Psoas muscle (tissue), 8 donors: ENCODE data around the gene STRBP. TPM values are rescaled to one million over a fixed set of nuclear protein-coding genes. Genes with fewer than 3 reads are reported as not detected.

Source experiments
- ATAC-seq, 4 donors: fragments of 200-7000 bp; cut with Tn5 transposase; one replicate each; pipeline ENCODE4 v1.9.1; 2020; ENCODE audit warnings: moderate library complexity in 3 of 4, mild to moderate bottlenecking in 2 of 4
- DNase-seq, 2 donors: peaks; one replicate each; pipeline ENCODE4 v3.0.0-alpha.2; 2020
- H3K27ac ChIP-seq: fragments of 200-600 bp; one replicate; pipeline ENCODE4 v1.8.0; 2022
- H3K27me3 ChIP-seq, 3 donors: fragments of 200-600 bp in 1 of 3; one replicate each; pipeline versions ENCODE4 v1.6.1 to v1.8.0; 2013 to 2022; ENCODE audit warnings: low read length in 2 of 3, mild to moderate bottlenecking in 2 of 3, moderate library complexity in 1 of 3; ENCODE audit not compliant: insufficient read depth in 3 of 3
- H3K36me3 ChIP-seq, 2 donors: fragments of 200-600 bp in 1 of 2; one replicate each; pipeline versions ENCODE4 v1.6.1 to v1.8.0; 2013 to 2022; ENCODE audit warnings: low read depth in 1 of 2, mild to moderate bottlenecking in 1 of 2, moderate library complexity in 1 of 2; ENCODE audit not compliant: insufficient read depth in 1 of 2
- H3K4me1 ChIP-seq: fragments of 200-600 bp; one replicate; pipeline ENCODE4 v1.8.0; 2022
- H3K4me3 ChIP-seq: fragments of 200-600 bp; one replicate; pipeline ENCODE4 v1.8.0; 2022; ENCODE audit warnings: mild to moderate bottlenecking
- H3K9me3 ChIP-seq: fragments of 200-600 bp; one replicate; pipeline ENCODE4 v1.8.0; 2022
- CTCF ChIP-seq: fragments of 200-600 bp; IDR thresholded peaks from one replicate; pipeline ENCODE4 v1.8.0; 2022; ENCODE audit warnings: antibody characterized with exemption
- WGBS, 3 donors: extraction: QIAGEN DNeasy Blood & Tissue Kit; methylation state at CpG; one replicate each; pipeline versions ENCODE4 v1.1.6 to v1.1.7; 2013; 5-methylcytosine and 5-hydroxymethylcytosine counted together
- intact Hi-C, 2 donors: fragments of 100-400 bp; cut with DNase I; formaldehyde crosslinking; loops; one replicate each; pipeline versions ENCODE4 v1.11.0 to v1.14.2; 2022
- polyA plus RNA-seq, 3 donors: library from polyadenylated mRNA; stranded (reverse); fragments of 200-250 nt; gene quantifications; one replicate each; pipeline ENCODE4 v1.2.3, GENCODE V29; 2013
- total RNA-seq, 4 donors: library from RNA; stranded (reverse); fragmentation: NEBNext Ultra II Directional in 2 of 4; extraction: Animal tissue kit (Norgen Biotek cat#: 25700) in 2 of 4; gene quantifications; one replicate each; pipeline versions ENCODE4 v1.2.1 to v1.2.4, GENCODE V29; 2021 to 2023
- donor health status: healthy with polysubstance abuse.
- donor health status: DM: no; HTN: no; CAD: no; lungs with moderate emphysema.
- donor health status: Bipolar disorder and iron deficiency.
- donor health status: healthy.
- donor health status: DM: yes; HTN: yes; CAD: no.
- donor health status: DM: no; HTN: no; CAD: no.
- donor health status: DM: no; HTN: no; CAD: no.
- donor health status: DM: yes; HTN: yes; CAD: no.

Gene STRBP
- total and polyA plus RNA-seq, 7 donors, result 3.8 to 8.5 (median 6.2) TPM

GRCh38 chr9:123115146-123115913 is 153.1 kb downstream of the STRBP start:
- DNase-seq, result no peak
- intact Hi-C loops, result no loop called here

GRCh38 chr9:123113185-123113584 is 155.2 kb downstream of the STRBP start:
- Histone ChIP-seq H3K27me3 (no peaks in the 10 kb centered on the region), H3K27ac (no peak overlapping the region), H3K36me3 (peaks cover 0 to 14% of the 10 kb centered on the region in 2 donors), H3K4me3 (no peak overlapping the region), H3K4me1 (peaks cover 12% of the 10 kb centered on the region), H3K9me3 (no peaks in the 10 kb centered on the region)
- 81 to 90% (median 86%) methylated on average over 7 of the region's 7 CpGs for WGBS, 3 donors
- DNase-seq (no peak), ATAC-seq (no peak)
- TF ChIP-seq CTCF, result no peak
- intact Hi-C loops, result no loop called here

More at GRCh38 chr9:123115146-123115913, 153.1 kb downstream of the STRBP start:
- ATAC-seq, result no peak
- H3K9me3 ChIP-seq, result no peaks in the 10 kb centered on the region
- H3K36me3 ChIP-seq, result no peaks in the 10 kb centered on the region
- TF ChIP-seq CTCF, result no peak
- H3K27me3 ChIP-seq, result no peaks in the 10 kb centered on the region
- WGBS, 3 donors, result 50 to 73% (median 59%) methylated on average over 13 to 16 of the region's 16 CpGs
- no peak overlapping the region for H3K27ac ChIP-seq
- H3K4me1 ChIP-seq, result peaks cover 15% of the 10 kb centered on the region
- no peak overlapping the region for H3K4me3 ChIP-seq

GRCh38 chr9:123112015-123112975 is 156.1 kb downstream of the STRBP start:
- DNase-seq (peak in 1 of 2 donors; percentile 27), ATAC-seq (peak; percentile 26 to 36 (median 32))
- no peaks in the 10 kb centered on the region for H3K9me3 ChIP-seq
- intact Hi-C loops, result no loop called here
- H3K4me3 ChIP-seq, result no peak overlapping the region
- 66 to 72% (median 67%) methylated on average over 42 to 43 of the region's 43 CpGs for WGBS, 3 donors
- no peak for TF ChIP-seq CTCF
- H3K27me3 ChIP-seq, result no peaks in the 10 kb centered on the region
- no peak overlapping the region for H3K27ac ChIP-seq
- peaks cover 0 to 19% of the 10 kb centered on the region in 2 donors for H3K36me3 ChIP-seq
- H3K4me1 ChIP-seq, result peaks cover 12% of the 10 kb centered on the region

GRCh38 chr9:123111427-123112014 is 156.9 kb downstream of the STRBP start:
- Histone ChIP-seq H3K4me3 (no peak overlapping the region), H3K4me1 (peaks cover 12% of the 10 kb centered on the region), H3K27me3 (no peaks in the 10 kb centered on the region), H3K27ac (peak overlapping the region; percentile 23), H3K9me3 (no peaks in the 10 kb centered on the region), H3K36me3 (peaks cover 0 to 19% of the 10 kb centered on the region in 2 donors)
- DNase-seq, result no peak
- peak; percentile 72 to 85 (median 82) for ATAC-seq
- intact Hi-C loops, result no loop called here
- no peak for TF ChIP-seq CTCF
- 47 to 64% (median 48%) methylated on average over 8 of the region's 8 CpGs for WGBS, 3 donors
